HG02973 (cell line): ENCODE measurements around the gene ASB15.

Experiments
- ATAC-seq: cut with Tn5 transposase; IDR thresholded peaks from one replicate; pipeline ENCODE4 v1.9.1; 2021; ENCODE audit warnings: moderate library complexity; ENCODE audit not compliant: unreplicated experiment

ASB15 gene

GRCh38 chr7:123594813-123595241 lies 6.8 kb upstream of the ASB15 start:
- ATAC-seq = no peak

- no peak for ATAC-seq
Measured at GRCh38 chr7:123598657-123599056, 3.0 kb upstream of the ASB15 start.

GRCh38 chr7:123599766-123600165 lies 1.9 kb upstream of the ASB15 start:
- ATAC-seq = no peak

- ATAC-seq = no peak
Measured at GRCh38 chr7:123600876-123601275, 745 bp upstream of the ASB15 start.

- no peak for ATAC-seq
Measured at GRCh38 chr7:123602648-123603047, 1.0 kb downstream of the ASB15 start.

- ATAC-seq = no peak
Measured at GRCh38 chr7:123604739-123605138, 3.1 kb downstream of the ASB15 start.

GRCh38 chr7:123607423-123607975 lies 5.9 kb downstream of the ASB15 start:
- ATAC-seq = no peak

- no peak for ATAC-seq
Measured at GRCh38 chr7:123608991-123609882, 7.6 kb downstream of the ASB15 start.

- ATAC-seq = no peak
Measured at GRCh38 chr7:123609883-123610239, 8.2 kb downstream of the ASB15 start.

GRCh38 chr7:123612024-123612423 lies 10.4 kb downstream of the ASB15 start:
- no peak for ATAC-seq

GRCh38 chr7:123615344-123615743 lies 13.7 kb downstream of the ASB15 start:
- no peak for ATAC-seq

GRCh38 chr7:123616223-123616622 lies 14.6 kb downstream of the ASB15 start:
- no peak for ATAC-seq

- ATAC-seq = no peak
Measured at GRCh38 chr7:123621707-123622106, 20.1 kb downstream of the ASB15 start.

GRCh38 chr7:123622660-123623386 lies 21.2 kb downstream of the ASB15 start:
- ATAC-seq = no peak

- peak; percentile 96 for ATAC-seq
Measured at GRCh38 chr7:123624527-123625183, 23.0 kb downstream of the ASB15 start.

GRCh38 chr7:123625254-123625653 lies 23.6 kb downstream of the ASB15 start:
- ATAC-seq = no peak

- no peak for ATAC-seq
Measured at GRCh38 chr7:123627851-123628250, 26.2 kb downstream of the ASB15 start.

GRCh38 chr7:123628829-123629228 lies 27.2 kb downstream of the ASB15 start:
- ATAC-seq = no peak

- ATAC-seq = no peak
Measured at GRCh38 chr7:123629281-123629680, 27.7 kb downstream of the ASB15 start.

- no peak for ATAC-seq
Measured at GRCh38 chr7:123632808-123633207, 31.2 kb downstream of the ASB15 start.

GRCh38 chr7:123633553-123633952 lies 31.9 kb downstream of the ASB15 start:
- ATAC-seq = no peak
